ENCODE results near the gene RANBP10.

DNA sequence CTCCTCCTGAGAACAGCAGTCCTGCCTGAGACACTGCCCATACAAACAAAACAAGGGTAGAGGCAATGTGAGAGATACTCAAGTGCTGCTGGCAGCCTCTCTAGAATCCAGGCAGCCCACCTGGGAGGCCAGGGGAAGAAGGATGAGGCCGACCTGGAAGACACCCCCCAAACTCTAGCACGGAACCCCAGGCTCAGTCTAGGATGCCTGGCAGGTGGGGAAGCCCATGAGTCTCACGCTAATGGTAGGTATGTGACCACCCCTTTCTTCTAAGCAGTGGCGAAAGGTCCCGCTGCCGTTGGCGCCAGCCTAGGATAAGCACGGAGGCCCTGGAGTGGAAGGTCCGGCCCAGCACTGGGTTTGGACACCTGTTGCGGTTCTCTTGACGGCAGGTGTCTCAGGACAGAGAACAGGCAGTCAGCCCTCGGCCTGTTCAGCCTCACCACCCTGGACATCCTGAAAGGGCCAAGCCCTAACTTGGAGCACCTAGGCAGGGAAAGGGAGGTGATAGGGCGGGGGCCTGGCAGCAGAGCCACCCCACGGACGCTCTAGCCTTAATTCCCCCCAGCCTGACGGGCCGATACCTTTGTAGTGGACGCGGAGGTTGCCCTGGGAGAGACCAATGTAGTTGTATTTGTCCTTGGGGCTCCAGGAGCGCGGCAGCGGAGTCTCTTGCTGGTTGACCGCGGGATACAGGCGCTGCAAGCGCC is 487 bp downstream of the RANBP10 start:
- TF ChIP-seq, protein P1, sequence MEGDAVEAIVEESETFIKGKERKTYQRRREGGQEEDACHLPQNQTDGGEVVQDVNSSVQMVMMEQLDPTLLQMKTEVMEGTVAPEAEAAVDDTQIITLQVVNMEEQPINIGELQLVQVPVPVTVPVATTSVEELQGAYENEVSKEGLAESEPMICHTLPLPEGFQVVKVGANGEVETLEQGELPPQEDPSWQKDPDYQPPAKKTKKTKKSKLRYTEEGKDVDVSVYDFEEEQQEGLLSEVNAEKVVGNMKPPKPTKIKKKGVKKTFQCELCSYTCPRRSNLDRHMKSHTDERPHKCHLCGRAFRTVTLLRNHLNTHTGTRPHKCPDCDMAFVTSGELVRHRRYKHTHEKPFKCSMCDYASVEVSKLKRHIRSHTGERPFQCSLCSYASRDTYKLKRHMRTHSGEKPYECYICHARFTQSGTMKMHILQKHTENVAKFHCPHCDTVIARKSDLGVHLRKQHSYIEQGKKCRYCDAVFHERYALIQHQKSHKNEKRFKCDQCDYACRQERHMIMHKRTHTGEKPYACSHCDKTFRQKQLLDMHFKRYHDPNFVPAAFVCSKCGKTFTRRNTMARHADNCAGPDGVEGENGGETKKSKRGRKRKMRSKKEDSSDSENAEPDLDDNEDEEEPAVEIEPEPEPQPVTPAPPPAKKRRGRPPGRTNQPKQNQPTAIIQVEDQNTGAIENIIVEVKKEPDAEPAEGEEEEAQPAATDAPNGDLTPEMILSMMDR (IDR thresholded peaks at IDR 0.05): no peak
- no peak for TF ChIP-seq EZH2 (IDR thresholded peaks at IDR 0.05)
